Activated CD4-positive, alpha-beta T cell treated with anti-CD3 and anti-CD28 coated beads, Interleukin-2, amount 50 U/mL, for 16 hours (primary cell): Measurements from ENCODE around the gene SSU72.
"Not testable (repeated sequence)": the region's sequence is repeated elsewhere in the genome, so short reads cannot be mapped to it uniquely, and the experiment has no call there.

Source experiments
- DNase-seq: peaks from one replicate; pipeline ENCODE4 v3.0.0-alpha.2; 2020

Gene SSU72

DNA sequence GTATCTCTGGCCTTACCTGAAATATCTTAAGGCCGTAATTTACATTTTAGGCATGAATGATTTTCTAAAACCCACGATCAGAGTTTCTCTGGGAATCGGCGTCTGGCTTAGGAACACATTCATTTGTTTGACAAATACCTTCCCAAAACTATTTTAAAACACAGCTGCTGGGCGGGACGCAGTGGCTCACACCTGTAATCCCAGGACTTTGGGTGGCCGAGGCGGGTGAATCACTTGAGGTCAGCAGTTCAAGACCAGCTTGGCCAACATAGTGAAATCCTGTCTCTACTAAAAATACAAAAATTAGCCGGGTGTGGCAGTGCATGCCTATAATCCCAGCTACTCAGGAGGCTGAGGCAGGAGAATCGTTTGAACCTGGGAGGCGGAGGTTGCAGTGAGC is 17.7 kb downstream of the SSU72 start:
- DNase-seq = not testable (repeated sequence)

DNA sequence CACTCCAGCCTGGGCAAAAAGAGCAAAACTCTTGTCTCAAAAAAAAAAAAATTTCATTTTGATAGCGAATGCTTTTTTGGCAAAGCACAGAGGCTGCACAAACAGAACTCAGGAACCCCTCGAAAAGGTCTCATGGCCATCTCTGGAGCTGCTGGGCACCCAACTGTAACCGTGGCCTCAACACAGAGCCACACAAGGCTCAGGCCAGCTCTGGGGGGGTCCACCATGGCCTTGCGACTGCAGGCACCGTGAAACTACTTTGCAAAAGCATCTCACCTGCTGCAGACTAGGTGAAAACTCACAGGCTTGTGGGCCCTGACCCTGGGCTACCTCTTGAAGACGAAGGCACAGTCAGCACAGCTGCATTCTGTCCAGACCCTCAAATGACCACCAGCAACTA is 18.2 kb downstream of the SSU72 start:
- DNase-seq = no peak

DNA sequence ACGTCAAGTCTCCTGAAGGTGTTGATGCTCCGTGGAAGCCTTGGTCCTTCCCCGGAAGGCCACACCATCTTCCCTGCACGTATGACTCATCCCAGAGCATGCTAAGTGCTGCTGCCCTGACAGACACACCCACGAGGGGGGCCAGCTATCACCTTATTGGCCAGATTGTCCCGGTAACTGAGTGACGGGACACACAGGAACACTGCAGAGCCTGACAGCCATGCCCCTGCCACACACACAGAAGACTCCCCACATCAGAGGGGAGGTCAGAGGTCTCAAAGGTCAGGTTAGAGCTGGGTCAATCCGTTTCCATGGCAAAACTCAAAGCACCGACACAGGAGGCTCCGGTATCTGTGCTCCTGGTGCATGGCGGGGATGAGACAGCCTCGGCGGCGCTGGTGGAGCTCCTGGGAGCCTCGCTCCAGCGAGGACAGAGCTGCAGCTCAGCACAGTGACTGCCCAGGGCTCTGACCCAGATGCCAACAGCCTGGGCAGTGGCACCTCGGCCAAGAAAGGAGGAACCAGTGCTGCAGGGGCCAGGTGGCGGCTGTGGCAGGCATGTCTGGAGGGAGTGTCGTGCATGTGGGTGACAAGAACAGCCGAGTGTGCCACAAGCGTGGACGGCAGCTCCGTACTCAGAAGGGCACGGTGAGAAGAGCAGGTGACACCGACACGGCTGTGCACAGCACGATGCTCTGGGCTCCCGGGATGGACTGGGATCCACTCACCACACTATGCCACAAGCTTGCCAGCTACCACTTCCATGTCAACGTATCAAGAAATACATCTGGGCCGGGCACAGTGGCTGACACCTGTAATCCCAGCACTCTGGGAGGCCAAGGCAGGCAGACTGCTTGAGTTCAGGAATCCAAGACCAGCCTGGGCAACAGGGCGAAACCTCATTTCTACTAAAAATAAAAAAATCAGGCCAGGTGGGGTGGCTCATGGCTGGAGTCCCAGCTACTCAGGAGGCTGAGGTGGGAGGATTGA is 19.4 kb downstream of the SSU72 start:
- no peak for DNase-seq

DNA sequence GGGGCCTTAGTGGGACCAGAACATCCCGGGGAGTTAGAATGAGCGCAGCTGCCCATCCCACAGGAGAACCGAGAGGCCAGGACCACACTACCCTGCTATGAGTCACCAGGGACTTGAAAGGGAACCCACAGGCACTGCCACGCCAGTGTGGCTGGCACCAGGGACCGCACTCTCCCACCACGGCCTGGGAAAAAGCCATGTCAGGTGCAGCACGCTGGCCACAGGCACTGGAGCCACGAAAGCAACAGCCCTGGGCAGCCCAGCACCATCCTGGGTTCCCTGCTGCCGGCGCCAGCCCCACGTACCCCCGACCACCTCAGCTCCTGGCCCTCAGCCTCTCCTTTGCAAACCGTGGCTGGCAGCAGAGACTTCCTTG is 20.1 kb downstream of the SSU72 start:
- DNase-seq = no peak

DNA sequence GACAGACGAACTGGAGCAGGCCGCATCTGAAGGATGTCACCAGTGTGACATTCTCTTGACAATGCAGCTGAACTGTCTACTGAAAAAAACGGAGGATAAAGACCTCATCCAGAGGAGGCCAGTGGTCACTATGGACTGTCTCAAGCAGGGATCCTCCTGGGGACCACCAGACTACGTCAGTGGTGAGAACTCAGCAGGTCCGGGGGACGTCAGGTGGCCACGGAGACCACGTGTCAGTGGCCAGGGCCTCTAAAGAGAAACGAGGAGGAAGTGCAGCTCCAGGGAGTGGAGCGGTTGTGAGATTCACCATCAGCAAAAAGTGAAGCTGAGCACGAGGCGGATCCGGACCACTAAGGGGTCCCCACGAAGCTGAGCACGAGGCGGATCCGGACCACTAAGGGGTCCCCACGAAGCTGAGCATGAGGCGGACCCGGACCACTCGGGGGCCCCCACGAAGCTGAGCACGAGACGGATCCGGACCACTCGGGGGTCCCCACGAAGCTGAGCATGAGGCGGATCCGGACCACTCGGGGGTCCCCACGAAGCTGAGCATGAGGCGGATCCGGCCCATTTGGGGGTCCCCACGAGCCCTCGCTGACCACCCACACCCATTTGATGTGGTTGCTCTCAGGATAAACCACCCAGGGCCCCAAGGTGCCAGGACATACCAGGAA is 20.7 kb downstream of the SSU72 start:
- DNase-seq = no peak

DNA sequence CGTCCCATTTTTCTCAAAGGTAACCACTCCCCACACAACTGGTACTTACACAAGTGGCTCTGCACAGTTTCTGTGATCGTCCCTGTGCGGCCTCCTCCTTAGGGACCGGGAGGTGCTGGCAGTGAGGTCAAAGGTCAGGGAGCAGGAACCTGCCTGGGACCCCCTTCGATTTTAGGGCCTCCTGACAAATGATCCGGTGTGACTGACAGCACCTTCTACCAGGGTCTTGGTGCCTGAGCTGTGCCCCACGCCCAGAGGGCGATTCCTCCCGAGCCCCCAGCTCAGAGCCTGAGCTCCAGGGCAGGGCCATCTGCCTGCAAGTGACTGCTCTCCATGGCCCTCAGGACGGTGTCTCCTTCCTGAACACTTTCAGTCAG is 22.4 kb downstream of the SSU72 start:
- no peak for DNase-seq

DNA sequence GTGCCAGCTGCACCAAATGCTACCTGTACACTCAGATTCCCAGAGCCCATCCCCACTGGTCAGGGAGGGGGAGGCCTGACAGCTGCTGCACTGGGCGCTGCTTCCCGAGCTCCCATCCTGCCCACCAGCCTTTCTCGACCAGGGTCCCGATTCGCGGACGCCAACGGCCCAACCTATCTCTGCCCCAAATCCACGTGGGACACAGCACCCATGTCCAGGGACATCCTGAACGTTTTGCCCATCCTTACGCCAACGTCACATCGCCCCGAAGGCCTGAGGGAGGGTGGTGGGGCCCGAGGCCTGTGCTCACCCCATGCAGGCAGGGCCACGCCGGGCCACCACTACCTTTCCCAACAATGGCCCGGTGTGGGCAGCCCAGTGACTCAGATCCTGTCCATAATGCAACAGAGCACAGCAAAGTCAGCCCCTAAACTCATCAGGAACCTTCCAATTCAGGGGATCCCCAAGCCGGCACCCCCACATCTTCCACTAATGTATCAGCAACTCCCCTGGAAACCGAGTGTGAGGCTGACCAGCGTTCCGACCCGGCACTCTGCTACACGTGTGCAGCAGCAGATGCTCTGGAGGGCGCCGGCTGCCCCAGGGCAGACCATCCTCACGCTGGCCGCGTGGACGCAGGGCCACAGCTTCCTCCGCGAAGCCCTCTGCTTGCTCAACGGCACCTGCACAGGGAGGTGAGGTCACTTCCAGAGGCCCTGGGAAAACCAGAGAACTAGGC is 23.0 kb downstream of the SSU72 start:
- no peak for DNase-seq

DNA sequence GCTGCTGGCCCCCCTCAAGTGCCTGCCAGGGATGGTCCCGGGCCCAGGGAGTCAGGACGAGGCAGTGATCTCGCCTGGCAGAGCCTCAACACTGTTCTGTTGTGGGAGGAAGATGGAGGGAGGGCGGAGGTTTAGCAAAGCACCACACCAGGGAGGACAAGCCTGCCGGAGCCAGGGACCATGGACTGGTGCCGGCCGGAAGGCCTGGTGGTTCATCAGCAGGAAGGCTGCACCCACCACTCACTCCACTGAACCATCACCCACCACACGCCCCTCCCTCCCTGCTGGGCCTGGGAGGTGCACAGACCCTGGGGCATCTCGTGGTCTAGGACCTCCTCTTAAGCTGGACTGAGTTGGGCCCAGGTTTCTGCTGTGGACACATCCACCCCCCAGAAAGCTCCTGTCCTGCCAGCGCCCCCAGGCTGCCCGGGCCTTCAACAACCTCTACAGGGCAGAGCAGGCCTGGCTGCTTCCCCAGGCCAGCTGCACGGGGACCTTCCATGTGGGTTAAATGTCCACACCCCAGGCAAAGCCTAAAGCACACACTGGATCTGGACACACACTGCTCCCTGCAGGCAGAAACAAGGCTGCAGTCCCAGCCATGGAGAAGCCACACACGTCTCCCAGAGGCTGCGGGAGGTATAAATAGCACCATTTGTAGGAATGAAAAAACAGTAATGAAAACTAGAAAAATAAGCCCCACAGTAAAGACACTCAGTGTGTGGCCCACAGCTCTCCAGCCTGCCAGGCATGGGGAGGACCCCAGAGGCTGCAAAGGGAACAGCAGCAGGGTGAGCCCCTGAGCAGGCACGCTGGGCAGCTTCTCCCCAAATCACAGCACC is 23.9 kb downstream of the SSU72 start:
- no peak for DNase-seq

DNA sequence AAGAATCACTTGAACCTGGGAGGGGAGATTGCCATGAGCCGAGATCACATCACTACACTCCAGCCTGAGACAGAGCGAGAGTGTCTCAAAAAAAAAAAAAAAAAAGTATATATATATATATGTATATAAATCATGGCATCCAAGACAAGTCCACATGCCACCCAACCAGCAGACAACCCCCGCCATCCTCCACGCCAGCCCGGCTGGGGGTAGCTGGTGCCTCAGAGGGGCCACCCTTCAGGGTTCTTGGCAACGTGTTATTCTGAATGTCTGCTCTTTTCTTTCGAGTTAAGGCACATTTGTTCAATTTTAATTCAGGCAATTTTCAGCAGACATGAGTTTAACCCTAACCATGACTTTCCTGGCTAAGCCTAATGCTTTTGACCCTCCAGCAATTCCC is 24.6 kb downstream of the SSU72 start:
- DNase-seq = no peak

DNA sequence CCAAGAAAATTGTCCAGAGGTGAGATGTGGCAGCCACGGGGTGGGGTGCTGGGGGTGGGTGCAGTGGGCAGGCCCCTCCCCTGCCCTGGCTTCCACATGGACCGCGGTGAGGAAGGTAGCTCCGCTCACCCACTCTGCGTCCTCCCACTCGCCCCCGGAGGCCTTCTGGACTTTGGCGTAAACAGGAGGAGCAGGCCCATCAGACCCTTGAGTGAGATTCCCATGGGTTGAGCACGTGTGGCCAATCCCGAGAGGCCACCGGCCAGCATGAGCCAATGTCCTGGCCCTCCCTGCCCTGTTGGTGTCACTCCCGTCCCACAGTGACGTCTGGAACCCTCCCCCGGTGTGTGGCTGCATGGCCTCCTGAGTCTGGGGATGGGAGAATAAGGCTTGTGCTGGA is 26.1 kb downstream of the SSU72 start:
- DNase-seq = no peak

DNA sequence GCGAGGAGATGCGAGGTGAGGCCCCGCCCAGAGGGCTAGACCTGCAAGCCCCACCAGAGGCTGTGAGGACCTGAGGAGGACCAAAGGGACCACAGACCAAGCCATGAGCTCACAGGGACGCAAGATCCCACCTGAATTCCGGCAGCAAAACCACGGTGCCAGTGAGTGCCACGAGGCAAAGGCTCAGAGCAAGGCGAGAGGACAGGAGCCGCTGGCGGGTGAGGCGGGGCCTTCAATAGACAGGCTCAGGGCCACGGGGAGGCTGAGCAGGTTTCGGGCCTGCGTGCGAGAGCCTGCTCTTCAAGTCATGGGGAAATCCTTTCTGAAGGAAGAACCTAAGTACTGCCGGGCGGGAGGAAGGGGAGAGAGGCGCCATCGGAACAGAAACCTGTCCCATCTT is 27.2 kb downstream of the SSU72 start:
- DNase-seq = no peak

DNA sequence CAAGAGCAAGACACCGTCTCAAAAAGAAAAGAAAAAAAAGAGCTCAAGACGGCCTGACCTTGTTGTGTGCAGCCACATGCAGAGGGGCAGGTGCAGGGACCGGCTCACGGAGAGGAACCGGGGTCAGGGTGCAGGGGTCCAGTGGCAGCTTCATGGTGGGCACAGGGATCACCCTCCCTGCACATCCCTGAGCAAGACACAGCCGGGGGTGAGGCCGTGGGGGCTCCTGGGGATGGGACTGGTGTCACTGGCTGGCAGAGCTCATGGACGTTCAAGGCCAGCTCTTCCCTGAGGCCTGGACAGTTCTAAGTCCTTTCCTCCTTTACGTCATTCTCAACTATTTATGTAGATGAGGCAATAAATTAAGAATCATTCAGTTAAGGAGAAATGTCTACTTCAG is 27.7 kb downstream of the SSU72 start:
- DNase-seq = no peak

DNA sequence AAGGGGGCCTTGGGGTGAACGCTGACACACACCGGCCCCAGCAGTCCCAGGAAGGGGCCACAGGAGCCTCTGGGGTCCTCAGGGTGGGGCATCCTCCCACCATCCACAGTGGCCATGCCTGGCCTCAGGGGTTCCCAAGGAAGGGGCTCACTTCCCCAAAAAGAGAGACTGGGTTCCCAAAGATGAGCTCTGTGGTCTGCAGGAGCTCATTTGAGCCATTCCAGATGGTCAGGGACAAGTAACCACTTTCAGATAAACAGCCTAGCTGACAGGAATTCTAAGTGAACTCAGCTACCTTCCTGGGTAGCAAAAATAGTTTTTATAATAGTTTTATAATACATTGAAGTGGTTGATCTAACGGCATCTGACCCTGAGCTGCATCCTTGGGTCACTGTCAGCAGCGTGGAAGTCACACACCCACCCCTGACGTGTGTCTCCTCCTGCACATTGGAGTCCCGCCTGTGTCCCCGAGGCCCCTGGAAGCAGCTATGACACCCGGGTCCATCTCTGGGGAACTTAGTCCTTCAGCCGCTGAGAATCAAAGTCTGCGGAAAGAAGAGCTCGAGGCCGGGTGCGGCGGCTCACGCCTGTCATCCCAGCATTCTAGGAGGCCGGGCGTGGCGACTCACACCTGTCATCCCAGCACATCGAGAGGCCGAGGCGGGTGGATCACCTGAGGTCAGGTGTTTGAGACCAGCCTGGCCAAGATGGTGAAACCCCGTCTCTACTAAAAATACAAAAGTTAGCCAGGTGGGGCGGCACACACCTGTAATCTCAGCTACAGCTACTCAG is 28.5 kb downstream of the SSU72 start:
- DNase-seq = no peak

DNA sequence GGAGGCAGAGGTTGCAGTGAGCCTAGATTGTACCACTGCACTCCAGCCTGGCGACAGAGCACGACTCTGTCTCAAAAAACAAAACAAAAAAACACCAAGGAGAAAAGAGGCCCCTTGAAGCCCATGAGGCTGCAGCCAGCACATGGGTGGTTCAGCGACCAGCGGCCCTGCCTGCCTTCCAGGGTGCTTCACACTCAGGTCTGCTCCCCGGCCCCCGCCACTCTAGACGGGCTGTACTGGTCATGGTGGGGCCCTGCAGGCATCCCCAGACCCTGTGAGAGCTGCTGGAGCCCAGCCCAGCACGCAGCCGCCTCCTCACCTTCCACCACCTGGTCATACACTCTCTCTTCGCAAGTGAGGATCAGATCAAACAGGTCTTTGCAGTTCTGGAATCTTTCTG is 30.1 kb downstream of the SSU72 start:
- no peak for DNase-seq

DNA sequence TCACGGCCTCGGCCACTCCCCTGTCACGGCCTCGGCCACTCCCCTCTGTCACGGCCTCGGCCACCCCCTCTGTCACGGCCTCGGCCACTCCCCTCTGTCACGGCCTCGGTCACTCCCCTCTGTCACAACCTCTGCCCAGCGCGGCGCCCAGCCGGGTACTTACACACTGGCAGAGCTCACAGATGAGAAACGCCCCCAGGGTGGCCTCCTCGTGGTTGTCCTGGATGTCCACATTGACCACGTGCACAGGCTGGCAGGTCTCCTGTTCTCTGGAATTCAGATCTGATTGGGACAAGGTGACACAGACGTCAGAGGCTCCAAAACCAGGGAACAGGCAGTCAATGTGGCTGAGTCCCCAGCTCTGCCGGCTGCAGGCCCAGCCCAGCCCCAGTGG is 31.0 kb downstream of the SSU72 start:
- DNase-seq = no peak

DNA sequence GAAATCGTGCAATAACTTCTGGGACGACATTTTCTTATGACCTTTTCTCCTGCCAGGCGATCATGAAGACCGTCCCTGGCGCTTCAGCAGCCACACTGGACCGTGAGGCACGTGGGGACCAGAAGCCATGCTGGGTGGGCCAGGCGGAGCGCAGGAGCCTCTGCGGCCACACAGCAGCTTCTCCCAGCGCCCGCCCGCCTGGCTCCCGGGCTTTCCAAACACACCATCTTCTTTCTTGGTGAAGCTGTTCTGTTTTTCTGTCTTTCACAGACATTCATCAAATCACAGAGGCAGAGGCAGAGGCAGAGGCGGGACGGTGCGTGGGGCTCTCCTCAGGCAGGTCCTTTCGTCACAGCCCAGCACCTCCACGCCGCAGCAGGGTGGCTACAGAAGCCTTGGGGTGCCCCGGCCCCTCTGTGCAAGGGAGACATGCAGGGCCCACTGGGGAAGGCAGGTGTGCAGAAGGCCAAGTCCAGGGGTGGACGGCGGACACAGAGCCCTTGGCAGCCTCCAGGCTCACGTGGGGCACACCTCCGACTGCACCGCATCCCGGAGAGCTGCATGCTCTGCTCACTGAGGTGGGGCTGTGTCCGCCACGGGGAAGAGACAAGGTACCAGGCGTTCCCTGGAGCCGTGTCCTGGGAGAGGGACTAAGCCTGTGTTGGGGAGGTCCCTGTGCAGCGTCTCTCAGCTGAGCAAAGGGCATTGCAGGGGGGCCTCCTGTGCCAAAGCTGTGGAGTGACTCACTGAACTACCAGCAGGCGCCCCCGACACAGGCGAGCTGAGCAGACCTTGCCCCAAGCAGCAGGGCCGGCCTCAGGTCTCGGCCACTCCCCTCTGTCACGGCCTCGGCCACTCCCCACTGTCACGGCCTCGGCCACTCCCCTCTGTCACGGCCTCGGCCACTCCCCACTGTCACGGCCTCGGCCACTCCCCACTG is 31.6 kb downstream of the SSU72 start:
- no peak for DNase-seq

DNA sequence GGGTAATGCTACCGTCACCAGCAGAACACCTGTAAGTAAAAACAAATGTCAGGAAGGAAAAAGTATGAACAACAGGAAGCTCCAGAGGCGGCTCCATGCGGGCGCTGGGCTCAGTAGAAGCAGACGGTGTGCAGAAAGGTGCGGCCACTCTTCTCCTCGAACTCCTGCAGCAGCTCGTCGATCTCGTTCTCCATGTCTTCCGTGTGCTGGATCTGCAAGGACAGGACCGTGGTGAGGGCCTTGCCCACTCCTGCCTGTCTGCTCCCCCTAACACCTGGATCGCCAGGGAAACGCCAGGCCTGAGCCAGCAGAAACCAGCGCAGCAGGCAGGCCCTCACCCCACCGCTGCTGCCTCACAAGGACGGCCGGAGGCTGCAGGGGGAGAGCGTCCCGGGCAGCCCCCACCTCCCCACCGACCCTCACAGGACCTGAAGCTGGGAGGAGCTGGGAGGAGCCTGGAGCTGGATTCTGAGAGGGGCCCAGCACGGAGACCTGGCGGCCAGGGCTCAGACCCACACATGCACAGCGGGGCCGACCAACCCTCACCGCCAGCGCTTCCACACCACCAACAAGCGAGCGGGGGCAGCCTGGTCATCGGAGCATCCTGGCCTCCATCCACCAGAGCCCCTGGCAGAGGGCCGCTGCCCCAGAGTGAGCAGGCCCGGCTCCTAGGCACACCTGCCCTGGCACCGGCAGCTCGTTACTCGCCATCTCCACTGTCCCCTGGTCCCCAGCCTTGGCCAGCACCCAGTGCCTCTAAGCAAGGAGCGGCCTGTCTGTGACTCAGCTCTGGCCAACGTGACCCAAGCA is 32.5 kb downstream of the SSU72 start:
- no peak for DNase-seq

DNA sequence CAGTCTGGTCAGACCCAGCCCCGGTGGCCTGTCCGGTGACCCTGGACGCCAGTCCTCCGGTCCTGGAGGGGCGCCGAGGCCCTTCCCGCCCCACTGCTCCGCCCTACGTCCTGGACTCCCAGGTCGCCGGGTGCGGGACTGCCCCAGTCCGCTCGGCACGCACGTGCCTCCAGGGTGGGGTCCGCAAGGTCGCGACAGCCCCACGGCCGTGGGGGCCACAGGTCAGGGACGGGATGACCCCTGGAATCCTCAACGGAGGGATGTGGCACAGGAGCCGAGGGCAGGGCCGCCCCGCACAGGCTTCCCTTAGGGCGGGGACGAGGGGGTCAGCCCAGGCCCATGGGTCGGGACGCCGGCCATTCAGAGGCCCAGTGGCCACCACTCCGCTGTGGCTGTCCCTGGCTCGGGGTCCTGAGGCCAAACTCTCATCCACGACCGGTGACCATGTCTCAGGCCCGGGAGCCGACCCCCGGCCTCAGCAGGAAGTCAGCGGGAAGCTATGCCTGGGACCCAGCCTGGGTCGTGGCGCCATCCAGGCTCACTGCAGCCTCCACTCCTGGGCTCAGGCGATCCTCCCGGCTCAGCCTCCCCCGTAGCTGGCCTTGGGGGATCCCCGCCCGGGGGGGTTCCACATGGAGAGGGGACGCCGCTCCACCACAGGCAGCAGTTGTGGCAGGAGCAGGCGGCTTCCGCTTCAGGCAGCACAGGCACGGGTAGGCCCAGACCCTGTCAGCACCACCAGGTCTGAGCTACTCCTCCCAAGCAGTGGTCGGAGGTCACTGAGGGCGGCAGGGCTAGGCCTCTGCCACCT is 33.6 kb downstream of the SSU72 start:
- no peak for DNase-seq
